NT2/D1 (cell line): ENCODE results near the gene FAS.

Experiments
- SUZ12 ChIP-seq: IDR thresholded peaks from 2 replicates; pipeline ENCODE4 v1.6.1; 2011; ENCODE audit not compliant: insufficient read length, insufficient read depth; ENCODE audit errors: extremely low read depth
- YY1 ChIP-seq: IDR thresholded peaks from 2 replicates; pipeline ENCODE4 v1.6.1; 2011; ENCODE audit not compliant: insufficient read length, insufficient read depth
- ZNF274 ChIP-seq: IDR thresholded peaks from 2 replicates; pipeline ENCODE4 v1.6.1; 2011; ENCODE audit warnings: mild to moderate bottlenecking, low read depth, low read length

DNA sequence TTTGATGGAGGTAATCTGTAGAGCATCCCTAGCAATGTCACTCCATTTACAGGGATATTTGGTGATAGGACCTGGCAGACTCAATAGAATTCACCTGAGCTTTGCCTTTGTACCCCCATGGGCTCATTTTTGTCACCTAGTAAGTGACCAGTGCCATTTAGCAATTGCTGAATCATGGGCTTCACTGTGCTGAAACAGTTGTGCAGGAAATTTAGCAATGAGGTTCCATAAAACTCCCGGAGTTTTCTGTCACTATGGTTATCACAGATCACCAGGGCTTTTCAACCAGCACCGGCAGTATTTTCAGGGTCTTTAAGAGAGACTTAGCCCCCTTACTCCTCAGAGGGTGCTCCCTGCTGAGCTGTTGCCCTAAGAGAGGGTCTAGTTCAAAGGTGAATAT, 40.2 kb downstream of the FAS start:
- TF ChIP-seq YY1 (no peak), ZNF274 (no peak), SUZ12 (no peak)
